ENCODE results near the gene SPEM1. TPM values are rescaled to one million over a fixed set of nuclear protein-coding genes. Genes with fewer than 3 reads are reported as not detected.

Gene SPEM1
- total and polyA plus RNA-seq, 2 donors (not counting 1 experiment from before 2014, with no cell fraction given) = not detected

- H3K4me3 ChIP-seq (ENCODE audit: control extremely low read depth in 1 of 5, extremely low read depth in 1 of 5, insufficient read depth in 1 of 5, low read depth in 2 of 5, low read length in 4 of 5) = peak overlapping the region; percentile 77 to 93 (median 79)
- DNase-seq (no peak), ATAC-seq (ENCODE audit: low read depth) (peak; percentile 29)
- CTCF ChIA-PET = interaction anchor here (0.8 to 4.2 kb wide), 38 partner anchors 10 to 390 kb away, joined by 3 to 43 read pairs (median 6); partner anchors contain the start of genes ACAP1, CD68, CHRNB1 and MPDU1
- Mint-ChIP-seq H3K27ac (peak overlapping the region; percentile 94), H3K9me3 (ENCODE audit: insufficient read depth) (no peaks in the 10 kb centered on the region), H3K4me3 (peak overlapping the region; percentile 96), H3K4me1 (peaks cover 46% of the 10 kb centered on the region), H3K27me3 (peaks cover 24% of the 10 kb centered on the region)
- peaks cover 47 to 52% of the 10 kb centered on the region in 2 donors for H3K4me1 ChIP-seq (ENCODE audit: control insufficient read depth in 2 of 2, insufficient read depth in 2 of 2, low read length in 2 of 2)
- H3K9me3 ChIP-seq (ENCODE audit: control extremely low read depth in 1 of 3, control insufficient read depth in 2 of 3, insufficient read depth in 1 of 3, low read length in 2 of 3) = peaks cover 0 to 30% (median 0%) of the 10 kb centered on the region in 3 donors
- H2AFZ ChIP-seq (ENCODE audit: insufficient read depth, low read depth, low read length, poor library complexity, severe bottlenecking) = peak overlapping the region; percentile 83
- intact Hi-C loops (cut with micrococcal nuclease) = loop anchor here (1.0 to 5.0 kb wide), 11 partner anchors 19 to 1949 kb away; partner anchors contain the start of genes DERL2, ELP5, MIS12 and POLR2A
- H3K79me2 ChIP-seq (ENCODE audit: control insufficient read depth, insufficient read depth, low read length) = peaks cover 27% of the 10 kb centered on the region
- peak overlapping the region; percentile 81 for H3K9ac ChIP-seq (ENCODE audit: low read length)
- WGBS (ENCODE audit: insufficient coverage) = 13% methylated on average over 47 of the region's 49 CpGs
- peak overlapping the region; percentile 80 to 82 for H3K27ac ChIP-seq (ENCODE audit: low read length in 2 of 2)
- POLR2A ChIA-PET = interaction anchor here (0.8 to 3.2 kb wide), 17 partner anchors 8 to 251 kb away, joined by 3 to 27 read pairs (median 4); partner anchors contain the start of genes GPS2, MPDU1, POLR2A and SENP3
- H3K27me3 ChIP-seq (replicated peaks in 1 of 4; ENCODE audit: control extremely low read depth in 1 of 4, control insufficient read depth in 3 of 4, insufficient read depth in 4 of 4, low read length in 3 of 4) = peaks cover 0 to 31% (median 20%) of the 10 kb centered on the region in 4 experiments
- peaks cover 49% of the 10 kb centered on the region for H4K20me1 ChIP-seq (ENCODE audit: control insufficient read depth, insufficient read depth, low read length, poor library complexity, severe bottlenecking)
- TF ChIP-seq EZH2 (IDR thresholded peaks at IDR 0.05; ENCODE audit: borderline replicate concordance, insufficient read depth, low read depth, low read length, poor library complexity, severe bottlenecking) (no peak), CTCF (IDR thresholded peaks at IDR 0.05) (peak; percentile 46)
- no peaks in the 10 kb centered on the region for H3K36me3 ChIP-seq (replicated peaks in 1 of 2; ENCODE audit: control extremely low read depth in 1 of 2, control insufficient read depth in 1 of 2, extremely low read depth in 1 of 2, insufficient read depth in 2 of 2, low read length in 1 of 2)
- peak overlapping the region; percentile 93 for H3K4me2 ChIP-seq (replicated peaks; ENCODE audit: low read depth, low read length, poor library complexity, severe bottlenecking)
These were observed 15.8 kb downstream of the SPEM1 start for GRCh38 chr17:7435676-7436555.

All from B cell (primary cell).